ENCODE data around the gene GNB5.
A peak's percentile ranks its signal among the peaks of the same experiment; 100 is the strongest.

The GNB5 gene

DNA sequence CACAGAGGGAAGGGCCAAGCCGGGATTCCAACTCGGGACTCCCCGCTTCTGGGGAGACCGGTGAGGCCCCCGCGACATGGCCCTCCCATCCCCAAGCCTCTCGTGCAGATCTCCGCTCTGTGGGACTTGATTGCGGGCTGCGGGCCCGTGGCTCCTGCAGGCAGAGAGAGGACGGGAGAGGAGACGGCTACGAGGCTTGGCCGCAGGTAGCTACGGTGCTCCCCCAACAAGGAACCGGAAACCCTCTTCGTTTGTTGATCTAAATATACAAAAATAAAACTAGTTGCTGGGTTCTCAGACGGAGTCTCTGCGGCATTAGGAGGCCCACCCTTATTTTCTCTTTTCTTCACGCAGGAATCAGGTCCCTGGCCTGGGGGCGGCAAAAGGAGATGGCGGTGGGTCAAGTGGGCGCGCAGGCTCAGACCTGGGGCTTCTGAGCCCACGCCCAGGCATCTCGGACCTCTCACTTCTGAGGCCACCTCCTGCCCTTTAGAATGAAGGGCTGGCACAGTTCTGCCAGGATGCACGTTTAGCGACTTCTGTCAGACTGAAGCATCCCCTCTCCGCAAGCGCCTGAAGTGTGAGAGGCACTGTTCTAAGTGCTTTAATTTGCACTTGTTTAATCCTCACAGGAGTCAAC lies 10.9 kb downstream of the GNB5 start:
- H3K18ac ChIP-seq (ENCODE audit: low read length), result peak overlapping the region; percentile 91
- H3K79me1 ChIP-seq (ENCODE audit: low read depth, low read length), result no peaks in the 10 kb centered on the region
- H3K27ac ChIP-seq (replicated peaks; ENCODE audit: low read length), result no peak overlapping the region
- H3K4me2 ChIP-seq (ENCODE audit: insufficient read depth, low read length, poor library complexity, severe bottlenecking), result peak overlapping the region; percentile 99
- H4K8ac ChIP-seq (ENCODE audit: low read depth, low read length), result no peak overlapping the region
- peak overlapping the region; percentile 100 for H2AFZ ChIP-seq (ENCODE audit: low read length)
- H3K4me3 ChIP-seq (ENCODE audit: low read length in 2 of 2), result peak overlapping the region; percentile 93 to 99
- H3K9me3 ChIP-seq (replicated peaks in 1 of 2; ENCODE audit: control insufficient read depth in 2 of 2, insufficient read depth in 1 of 2, low read depth in 1 of 2, low read length in 2 of 2), result no peaks in the 10 kb centered on the region
- no peak overlapping the region for H2BK5ac ChIP-seq (ENCODE audit: low read length)
- no peak overlapping the region for H2BK120ac ChIP-seq (ENCODE audit: low read depth, low read length)
- no peak overlapping the region for H2AK5ac ChIP-seq (ENCODE audit: low read depth, low read length)
- no peak for DNase-seq (ENCODE audit: low spot score)
- peak overlapping the region; percentile 90 for H3K23ac ChIP-seq (ENCODE audit: low read depth, low read length, poor library complexity)
- H3K36me3 ChIP-seq (replicated peaks in 1 of 2; ENCODE audit: control insufficient read depth in 2 of 2, insufficient read depth in 2 of 2, low read length in 2 of 2), result no peaks in the 10 kb centered on the region
- H3K4me1 ChIP-seq (ENCODE audit: control insufficient read depth in 2 of 2, insufficient read depth in 1 of 2, low read depth in 1 of 2, low read length in 2 of 2), result peaks cover 4 to 13% of the 10 kb centered on the region in 2 donors
- no peak overlapping the region for H4K91ac ChIP-seq (ENCODE audit: low read depth, low read length, poor library complexity)
- H2BK15ac ChIP-seq (ENCODE audit: low read length), result peak overlapping the region; percentile 55
- peak overlapping the region; percentile 82 for H3K9ac ChIP-seq (ENCODE audit: low read depth, low read length, poor library complexity)
- WGBS, 2 donors (ENCODE audit: extremely low coverage in 2 of 2, insufficient read length in 2 of 2, insufficient replicate concordance in 1 of 2), result no CpG with 5 or more reads among the region's 31 CpGs
- H3K14ac ChIP-seq (ENCODE audit: low read length), result no peak overlapping the region
- no peak overlapping the region for H2BK12ac ChIP-seq (ENCODE audit: low read length)
- no peak overlapping the region for H3K4ac ChIP-seq (ENCODE audit: low read length)
- H3K27me3 ChIP-seq (ENCODE audit: control insufficient read depth in 3 of 3, insufficient read depth in 3 of 3, low read depth in 1 of 3, low read length in 3 of 3), result peaks cover 0 to 21% (median 14%) of the 10 kb centered on the region in 3 experiments

- Histone ChIP-seq H4K91ac (ENCODE audit: low read depth, low read length, poor library complexity) (no peak overlapping the region), H3K4me2 (ENCODE audit: insufficient read depth, low read length, poor library complexity, severe bottlenecking) (peak overlapping the region; percentile 99), H3K4me1 (ENCODE audit: control insufficient read depth in 2 of 2, insufficient read depth in 1 of 2, low read depth in 1 of 2, low read length in 2 of 2) (peaks cover 4 to 13% of the 10 kb centered on the region in 2 donors), H3K27me3 (ENCODE audit: control insufficient read depth in 3 of 3, insufficient read depth in 3 of 3, low read depth in 1 of 3, low read length in 3 of 3) (peaks cover 0 to 21% (median 14%) of the 10 kb centered on the region in 3 experiments), H2BK5ac (ENCODE audit: low read length) (no peak overlapping the region), H3K27ac (replicated peaks; ENCODE audit: low read length) (peak overlapping the region; percentile 80), H2AFZ (ENCODE audit: low read length) (peak overlapping the region; percentile 100), H3K23ac (ENCODE audit: low read depth, low read length, poor library complexity) (peak overlapping the region; percentile 90), H2AK5ac (ENCODE audit: low read depth, low read length) (no peak overlapping the region), H2BK12ac (ENCODE audit: low read length) (no peak overlapping the region), H3K9ac (ENCODE audit: low read depth, low read length, poor library complexity) (peak overlapping the region; percentile 99), H3K14ac (ENCODE audit: low read length) (peak overlapping the region; percentile 87), H3K18ac (ENCODE audit: low read length) (peak overlapping the region; percentile 98), H3K9me3 (replicated peaks in 1 of 2; ENCODE audit: control insufficient read depth in 2 of 2, insufficient read depth in 1 of 2, low read depth in 1 of 2, low read length in 2 of 2) (no peaks in the 10 kb centered on the region), H3K4ac (ENCODE audit: low read length) (no peak overlapping the region), H3K79me1 (ENCODE audit: low read depth, low read length) (no peaks in the 10 kb centered on the region), H3K36me3 (replicated peaks in 1 of 2; ENCODE audit: control insufficient read depth in 2 of 2, insufficient read depth in 2 of 2, low read length in 2 of 2) (no peaks in the 10 kb centered on the region), H2BK120ac (ENCODE audit: low read depth, low read length) (no peak overlapping the region), H3K4me3 (ENCODE audit: low read length in 2 of 2) (peak overlapping the region; percentile 93 to 99), H2BK15ac (ENCODE audit: low read length) (peak overlapping the region; percentile 67), H4K8ac (ENCODE audit: low read depth, low read length) (no peak overlapping the region)
- no CpG with 5 or more reads among the region's 105 CpGs for WGBS, 2 donors (ENCODE audit: extremely low coverage in 2 of 2, insufficient read length in 2 of 2, insufficient replicate concordance in 1 of 2)
- DNase-seq (ENCODE audit: low spot score), result peak; percentile 82
These were observed 11.7 kb downstream of the GNB5 start for GRCh38 chr15:52179278-52180195.

GRCh38 chr15:52178765-52179164 lies 12.4 kb downstream of the GNB5 start:
- peaks cover 0 to 21% (median 14%) of the 10 kb centered on the region in 3 experiments for H3K27me3 ChIP-seq (ENCODE audit: control insufficient read depth in 3 of 3, insufficient read depth in 3 of 3, low read depth in 1 of 3, low read length in 3 of 3)
- H3K18ac ChIP-seq (ENCODE audit: low read length), result no peak overlapping the region
- peak overlapping the region; percentile 99 for H3K4me2 ChIP-seq (ENCODE audit: insufficient read depth, low read length, poor library complexity, severe bottlenecking)
- no peaks in the 10 kb centered on the region for H3K9me3 ChIP-seq (replicated peaks in 1 of 2; ENCODE audit: control insufficient read depth in 2 of 2, insufficient read depth in 1 of 2, low read depth in 1 of 2, low read length in 2 of 2)
- no peak overlapping the region for H2AK5ac ChIP-seq (ENCODE audit: low read depth, low read length)
- H4K8ac ChIP-seq (ENCODE audit: low read depth, low read length), result no peak overlapping the region
- H2BK5ac ChIP-seq (ENCODE audit: low read length), result no peak overlapping the region
- no peaks in the 10 kb centered on the region for H3K79me1 ChIP-seq (ENCODE audit: low read depth, low read length)
- H3K23ac ChIP-seq (ENCODE audit: low read depth, low read length, poor library complexity), result no peak overlapping the region
- H2BK12ac ChIP-seq (ENCODE audit: low read length), result no peak overlapping the region
- peak overlapping the region; percentile 100 for H2AFZ ChIP-seq (ENCODE audit: low read length)
- DNase-seq (ENCODE audit: low spot score), result no peak
- H3K27ac ChIP-seq (replicated peaks; ENCODE audit: low read length), result no peak overlapping the region
- H2BK15ac ChIP-seq (ENCODE audit: low read length), result no peak overlapping the region
- peaks cover 4 to 13% of the 10 kb centered on the region in 2 donors for H3K4me1 ChIP-seq (ENCODE audit: control insufficient read depth in 2 of 2, insufficient read depth in 1 of 2, low read depth in 1 of 2, low read length in 2 of 2)
- peak overlapping the region; percentile 93 to 99 for H3K4me3 ChIP-seq (ENCODE audit: low read length in 2 of 2)
- no peak overlapping the region for H4K91ac ChIP-seq (ENCODE audit: low read depth, low read length, poor library complexity)
- no peaks in the 10 kb centered on the region for H3K36me3 ChIP-seq (replicated peaks in 1 of 2; ENCODE audit: control insufficient read depth in 2 of 2, insufficient read depth in 2 of 2, low read length in 2 of 2)
- no peak overlapping the region for H2BK120ac ChIP-seq (ENCODE audit: low read depth, low read length)
- H3K4ac ChIP-seq (ENCODE audit: low read length), result no peak overlapping the region
- WGBS, 2 donors (ENCODE audit: extremely low coverage in 2 of 2, insufficient read length in 2 of 2, insufficient replicate concordance in 1 of 2), result no CpG with 5 or more reads among the region's 10 CpGs
- no peak overlapping the region for H3K14ac ChIP-seq (ENCODE audit: low read length)
- H3K9ac ChIP-seq (ENCODE audit: low read depth, low read length, poor library complexity), result peak overlapping the region; percentile 17

- Histone ChIP-seq H3K9ac (ENCODE audit: low read depth, low read length, poor library complexity) (no peak overlapping the region), H3K18ac (ENCODE audit: low read length) (no peak overlapping the region), H3K23ac (ENCODE audit: low read depth, low read length, poor library complexity) (no peak overlapping the region), H2BK5ac (ENCODE audit: low read length) (no peak overlapping the region), H3K9me3 (replicated peaks in 1 of 2; ENCODE audit: control insufficient read depth in 2 of 2, insufficient read depth in 1 of 2, low read depth in 1 of 2, low read length in 2 of 2) (no peaks in the 10 kb centered on the region), H3K14ac (ENCODE audit: low read length) (no peak overlapping the region), H2BK12ac (ENCODE audit: low read length) (no peak overlapping the region), H4K91ac (ENCODE audit: low read depth, low read length, poor library complexity) (no peak overlapping the region), H3K4me1 (ENCODE audit: control insufficient read depth in 2 of 2, insufficient read depth in 1 of 2, low read depth in 1 of 2, low read length in 2 of 2) (no peaks in the 10 kb centered on the region), H2AFZ (ENCODE audit: low read length) (no peak overlapping the region), H3K36me3 (replicated peaks in 1 of 2; ENCODE audit: control insufficient read depth in 2 of 2, insufficient read depth in 2 of 2, low read length in 2 of 2) (no peaks in the 10 kb centered on the region), H3K4me2 (ENCODE audit: insufficient read depth, low read length, poor library complexity, severe bottlenecking) (no peak overlapping the region), H2BK15ac (ENCODE audit: low read length) (no peak overlapping the region), H2BK120ac (ENCODE audit: low read depth, low read length) (no peak overlapping the region), H3K79me1 (ENCODE audit: low read depth, low read length) (no peaks in the 10 kb centered on the region), H3K27ac (replicated peaks; ENCODE audit: low read length) (no peak overlapping the region), H3K4ac (ENCODE audit: low read length) (no peak overlapping the region), H2AK5ac (ENCODE audit: low read depth, low read length) (no peak overlapping the region), H3K27me3 (ENCODE audit: control insufficient read depth in 3 of 3, insufficient read depth in 3 of 3, low read depth in 1 of 3, low read length in 3 of 3) (no peaks in the 10 kb centered on the region), H3K4me3 (ENCODE audit: low read length in 2 of 2) (no peak overlapping the region), H4K8ac (ENCODE audit: low read depth, low read length) (no peak overlapping the region)
- DNase-seq (ENCODE audit: low spot score), result no peak
- no CpG with 5 or more reads among the region's 2 CpGs for WGBS, 2 donors (ENCODE audit: extremely low coverage in 2 of 2, insufficient read length in 2 of 2, insufficient replicate concordance in 1 of 2)
These were observed 18.3 kb downstream of the GNB5 start for GRCh38 chr15:52172869-52173268.
